AG09319 (cell line): ENCODE results near the gene MANBA.

ENCODE experiments used
- DNase-seq: peaks from one replicate; pipeline ENCODE4 v3.0.0-alpha.2; 2010; ENCODE audit warnings: low read depth; ENCODE audit errors: extremely low read depth
- TF ChIP-seq, protein P1 (sequence below): IDR thresholded peaks from 2 replicates; pipeline ENCODE4 v1.5.1; 2011; ENCODE audit warnings: low read depth, mild to moderate bottlenecking, inconsistent platforms, low read length, moderate library complexity

The MANBA gene

DNA sequence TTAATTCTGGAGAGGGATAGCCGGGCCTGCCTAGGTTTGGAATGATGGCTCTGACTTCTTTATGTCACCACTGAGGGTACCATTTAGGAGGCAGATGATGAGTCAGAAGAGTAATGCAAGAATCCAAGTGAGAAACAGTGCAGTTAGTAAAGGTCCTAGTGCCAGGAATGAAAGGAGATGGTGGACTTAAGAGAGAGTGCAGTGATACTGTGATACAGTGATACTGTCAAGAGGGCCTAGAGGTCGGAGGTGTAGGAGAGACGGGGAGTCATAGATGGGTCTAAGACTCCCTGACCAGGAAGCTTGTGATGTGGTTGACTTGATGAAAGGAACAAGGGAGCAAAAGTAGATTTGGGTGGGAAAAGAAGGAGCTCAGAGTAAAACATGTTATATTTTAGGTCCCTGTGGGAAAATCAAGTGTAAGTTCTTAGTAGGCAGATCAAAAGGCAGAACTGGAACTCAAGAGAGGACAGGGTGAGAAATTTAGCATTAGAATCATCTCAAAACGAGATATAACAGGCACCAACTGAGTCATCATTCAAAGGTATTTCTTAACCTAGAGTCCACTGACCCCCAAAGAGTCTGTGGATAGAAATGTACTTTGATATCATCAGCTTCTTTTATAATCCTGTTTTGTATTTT is 174.6 kb downstream of the MANBA start:
- no peak for DNase-seq
- TF ChIP-seq, protein P1, sequence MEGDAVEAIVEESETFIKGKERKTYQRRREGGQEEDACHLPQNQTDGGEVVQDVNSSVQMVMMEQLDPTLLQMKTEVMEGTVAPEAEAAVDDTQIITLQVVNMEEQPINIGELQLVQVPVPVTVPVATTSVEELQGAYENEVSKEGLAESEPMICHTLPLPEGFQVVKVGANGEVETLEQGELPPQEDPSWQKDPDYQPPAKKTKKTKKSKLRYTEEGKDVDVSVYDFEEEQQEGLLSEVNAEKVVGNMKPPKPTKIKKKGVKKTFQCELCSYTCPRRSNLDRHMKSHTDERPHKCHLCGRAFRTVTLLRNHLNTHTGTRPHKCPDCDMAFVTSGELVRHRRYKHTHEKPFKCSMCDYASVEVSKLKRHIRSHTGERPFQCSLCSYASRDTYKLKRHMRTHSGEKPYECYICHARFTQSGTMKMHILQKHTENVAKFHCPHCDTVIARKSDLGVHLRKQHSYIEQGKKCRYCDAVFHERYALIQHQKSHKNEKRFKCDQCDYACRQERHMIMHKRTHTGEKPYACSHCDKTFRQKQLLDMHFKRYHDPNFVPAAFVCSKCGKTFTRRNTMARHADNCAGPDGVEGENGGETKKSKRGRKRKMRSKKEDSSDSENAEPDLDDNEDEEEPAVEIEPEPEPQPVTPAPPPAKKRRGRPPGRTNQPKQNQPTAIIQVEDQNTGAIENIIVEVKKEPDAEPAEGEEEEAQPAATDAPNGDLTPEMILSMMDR, result no peak

DNA sequence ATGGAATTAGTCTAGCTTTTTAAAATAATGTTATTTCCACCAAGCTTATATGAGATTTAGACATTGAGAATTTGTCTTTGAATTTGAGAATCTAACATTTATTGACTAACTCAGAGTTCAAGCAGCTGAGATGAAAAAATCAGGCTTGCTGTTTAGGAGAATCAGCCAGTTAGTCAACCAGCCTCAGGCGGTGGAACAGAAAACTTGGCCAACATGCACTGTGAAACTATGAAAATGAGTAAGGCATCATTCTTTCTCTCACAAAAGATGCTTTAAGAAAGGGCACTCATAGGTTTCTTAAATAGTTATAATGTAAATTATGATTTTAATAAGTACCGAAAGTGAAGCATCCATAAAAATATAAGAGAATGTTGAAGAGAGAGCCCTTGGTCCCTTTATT is 175.4 kb downstream of the MANBA start:
- TF ChIP-seq, protein P1, result no peak
- DNase-seq, result no peak

DNA sequence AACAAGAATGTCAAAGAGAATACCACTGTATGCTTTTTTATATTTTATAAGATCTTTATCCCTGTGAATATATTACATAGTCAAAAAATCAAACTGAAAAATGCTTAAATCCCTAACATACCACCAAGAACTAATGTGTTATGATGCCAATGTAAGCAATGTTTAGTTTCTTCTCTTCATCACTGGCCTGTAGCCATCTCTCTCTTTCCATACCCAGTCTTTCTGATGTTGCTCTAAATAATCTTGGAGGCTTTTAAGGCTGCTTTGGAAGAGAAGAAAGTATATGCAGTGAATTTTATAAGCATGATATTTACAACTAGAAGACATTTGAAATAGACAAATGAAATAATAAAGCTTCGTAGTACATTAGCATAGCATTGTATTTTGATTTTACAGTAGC is 176.7 kb downstream of the MANBA start:
- TF ChIP-seq, protein P1, result no peak
- DNase-seq, result no peak
